ENCODE data around the gene ST8SIA4.

DNA sequence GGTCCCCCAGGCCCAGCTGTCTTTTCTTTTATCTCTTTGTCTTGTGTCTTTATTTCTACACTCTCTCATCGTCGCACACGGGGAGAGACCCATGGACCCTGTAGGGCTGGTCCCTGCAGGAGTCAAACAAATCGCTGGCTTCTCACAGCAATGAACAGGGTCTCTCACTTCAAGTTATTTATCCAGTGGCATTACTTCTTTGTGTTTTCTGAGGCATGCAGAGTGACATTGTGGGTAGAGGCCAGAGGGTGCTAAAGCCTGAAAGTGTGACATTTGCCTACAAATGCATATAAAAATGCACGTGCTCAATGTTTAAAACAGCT is 127.6 kb downstream of the ST8SIA4 start:
- TF ChIP-seq, protein P1, sequence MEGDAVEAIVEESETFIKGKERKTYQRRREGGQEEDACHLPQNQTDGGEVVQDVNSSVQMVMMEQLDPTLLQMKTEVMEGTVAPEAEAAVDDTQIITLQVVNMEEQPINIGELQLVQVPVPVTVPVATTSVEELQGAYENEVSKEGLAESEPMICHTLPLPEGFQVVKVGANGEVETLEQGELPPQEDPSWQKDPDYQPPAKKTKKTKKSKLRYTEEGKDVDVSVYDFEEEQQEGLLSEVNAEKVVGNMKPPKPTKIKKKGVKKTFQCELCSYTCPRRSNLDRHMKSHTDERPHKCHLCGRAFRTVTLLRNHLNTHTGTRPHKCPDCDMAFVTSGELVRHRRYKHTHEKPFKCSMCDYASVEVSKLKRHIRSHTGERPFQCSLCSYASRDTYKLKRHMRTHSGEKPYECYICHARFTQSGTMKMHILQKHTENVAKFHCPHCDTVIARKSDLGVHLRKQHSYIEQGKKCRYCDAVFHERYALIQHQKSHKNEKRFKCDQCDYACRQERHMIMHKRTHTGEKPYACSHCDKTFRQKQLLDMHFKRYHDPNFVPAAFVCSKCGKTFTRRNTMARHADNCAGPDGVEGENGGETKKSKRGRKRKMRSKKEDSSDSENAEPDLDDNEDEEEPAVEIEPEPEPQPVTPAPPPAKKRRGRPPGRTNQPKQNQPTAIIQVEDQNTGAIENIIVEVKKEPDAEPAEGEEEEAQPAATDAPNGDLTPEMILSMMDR (IDR thresholded peaks at IDR 0.05) = no peak
- TF ChIP-seq POLR2A (IDR thresholded peaks at IDR 0.05) = no peak

Data from heart left ventricle (tissue), 13 donors.